K562 (cell line): ENCODE results near the gene ZDHHC19. TPM values are rescaled to one million over a fixed set of nuclear protein-coding genes. Genes with fewer than 3 reads are reported as not detected.

ENCODE experiments used
- BDP1 ChIP-seq: IDR thresholded peaks from 3 replicates; pipeline ENCODE4 v1.6.1; 2011; ENCODE audit not compliant: insufficient read length, insufficient read depth
- BRCA1 ChIP-seq, 2 experiments: fragments of 450-650 bp in 1 of 2; sonication (generic) in 1 of 2; formaldehyde crosslinking in 1 of 2; IDR thresholded peaks; 2 replicates each; pipeline versions ENCODE4 v1.5.0 to v1.6.1; 2017 to 2020; ENCODE audit warnings: mild to moderate bottlenecking in 1 of 2, missing genetic modification reagents in 1 of 2
- CEBPB ChIP-seq: fragments of 450-650 bp; IDR thresholded peaks from 2 replicates; pipeline ENCODE4 v1.6.1; 2016; ENCODE audit warnings: missing genetic modification characterization, missing compliant biosample characterization
- FIP1L1 ChIP-seq: fragments of 200-400 bp; formaldehyde crosslinking; IDR thresholded peaks from 2 replicates; pipeline ENCODE4 v1.6.1; 2018; ENCODE audit warnings: mild to moderate bottlenecking, low read depth, low read length; ENCODE audit not compliant: poor library complexity, severe bottlenecking
- HDGF ChIP-seq: fragments of 450-650 bp; IDR thresholded peaks from 2 replicates; pipeline ENCODE4 v1.6.1; 2016
- HSF4 ChIP-seq: fragments of 250-450 bp; sonication (Bioruptor Pico); IDR thresholded peaks from 2 replicates; pipeline ENCODE4 v2.1.2; 2022; ENCODE audit warnings: mild to moderate bottlenecking, moderate library complexity, borderline replicate concordance
- PHF21A ChIP-seq: fragments of 450-650 bp; IDR thresholded peaks from 2 replicates; pipeline ENCODE4 v1.6.1; 2017; ENCODE audit warnings: low read depth, borderline replicate concordance
- SLC30A9 ChIP-seq: fragments of 250-450 bp; sonication (Bioruptor Pico); IDR thresholded peaks from 2 replicates; pipeline ENCODE4 v1.8.0; 2022; ENCODE audit warnings: mild to moderate bottlenecking, moderate library complexity
- SMAD4 ChIP-seq: fragments of 250-450 bp; sonication (Bioruptor Pico); conservative IDR thresholded peaks from 2 replicates; pipeline ENCODE4 v1.8.0; 2021; ENCODE audit warnings: inconsistent platforms, mild to moderate bottlenecking, moderate library complexity
- SMARCE1 ChIP-seq: fragments of 450-650 bp; IDR thresholded peaks from 2 replicates; pipeline ENCODE4 v1.7.1; 2016; ENCODE audit warnings: mild to moderate bottlenecking
- TCF7L2 ChIP-seq: fragments of 150-350 bp; IDR thresholded peaks from 2 replicates; pipeline ENCODE4 v1.6.1; 2016; ENCODE audit warnings: low read depth, mild to moderate bottlenecking, low read length, moderate library complexity
- ZNF583 ChIP-seq: fragments of 250-450 bp; sonication (Bioruptor Pico); IDR thresholded peaks from 2 replicates; pipeline ENCODE4 v1.4.0; 2020
- ZNF668 ChIP-seq: fragments of 250-450 bp; sonication (Bioruptor Pico); IDR thresholded peaks from 2 replicates; pipeline ENCODE4 v1.8.0; 2022; ENCODE audit warnings: mild to moderate bottlenecking, inconsistent platforms
- polyA plus RNA-seq, 8 experiments: library from polyadenylated mRNA; depleted of rRNA in 4 of 8; stranded (reverse) in 5 of 8; unstranded in 3 of 8; fragments of >200 nt; fragmentation: Nextera tagmentation in 2 of 8; fragmentation: Illumina TruSeq in 1 of 8; extraction: Ambion mirVana in 2 of 8; extraction: Trizol in 1 of 8; gene quantifications; 2 replicates each; pipeline versions ENCODE4 v1.2.1 to v1.2.3, GENCODE V29; 2011 to 2014; ENCODE audit warnings: inconsistent platforms in 1 of 8, missing spikeins in 1 of 8
- total RNA-seq, 7 experiments: library from RNA; depleted of rRNA in 6 of 7; stranded (reverse); fragments of >200 nt in 6 of 7; fragmentation: Illumina TruSeq in 2 of 7; extraction: Trizol in 2 of 7; gene quantifications; 2 replicates each; pipeline versions ENCODE4 v1.2.1 to v1.2.3, GENCODE V29; 2011 to 2021; ENCODE audit warnings: low replicate concordance in 1 of 7
- TF ChIP-seq, protein P1 (sequence below): IDR thresholded peaks from 2 replicates; pipeline ENCODE4 v1.6.1; 2016; ENCODE audit warnings: missing genetic modification characterization, missing compliant biosample characterization
- TF ChIP-seq, protein P2 (sequence below): sonication (generic); formaldehyde crosslinking; IDR thresholded peaks from 2 replicates; pipeline ENCODE4 v1.8.0; 2022; ENCODE audit warnings: mild to moderate bottlenecking, missing genetic modification reagents
- TF ChIP-seq, protein P3 (sequence below): fragments of 250-450 bp; sonication (Bioruptor Pico); IDR thresholded peaks from 2 replicates; pipeline ENCODE4 v1.5.0; 2021
- TF ChIP-seq, protein P4 (sequence below): sonication (generic); formaldehyde crosslinking; IDR thresholded peaks from 2 replicates; pipeline ENCODE4 v1.9.0; 2022; ENCODE audit warnings: mild to moderate bottlenecking, missing genetic modification reagents
- TF ChIP-seq, protein P5 (sequence below): fragments of 200-400 bp; formaldehyde crosslinking; IDR thresholded peaks from 2 replicates; pipeline ENCODE4 v1.6.1; 2017; ENCODE audit warnings: mild to moderate bottlenecking, low read depth, low read length, moderate library complexity
- TF ChIP-seq, protein P6 (sequence below): IDR thresholded peaks from 2 replicates; pipeline ENCODE4 v1.6.1; 2014; ENCODE audit warnings: antibody characterized with exemption

ZDHHC19 gene
- total and polyA plus RNA-seq, 9 of the 15 experiments (the other 6 are each of a cell fraction or from before 2014, with no cell fraction given): 0.40 to 5.5 (median 1.1) TPM

DNA sequence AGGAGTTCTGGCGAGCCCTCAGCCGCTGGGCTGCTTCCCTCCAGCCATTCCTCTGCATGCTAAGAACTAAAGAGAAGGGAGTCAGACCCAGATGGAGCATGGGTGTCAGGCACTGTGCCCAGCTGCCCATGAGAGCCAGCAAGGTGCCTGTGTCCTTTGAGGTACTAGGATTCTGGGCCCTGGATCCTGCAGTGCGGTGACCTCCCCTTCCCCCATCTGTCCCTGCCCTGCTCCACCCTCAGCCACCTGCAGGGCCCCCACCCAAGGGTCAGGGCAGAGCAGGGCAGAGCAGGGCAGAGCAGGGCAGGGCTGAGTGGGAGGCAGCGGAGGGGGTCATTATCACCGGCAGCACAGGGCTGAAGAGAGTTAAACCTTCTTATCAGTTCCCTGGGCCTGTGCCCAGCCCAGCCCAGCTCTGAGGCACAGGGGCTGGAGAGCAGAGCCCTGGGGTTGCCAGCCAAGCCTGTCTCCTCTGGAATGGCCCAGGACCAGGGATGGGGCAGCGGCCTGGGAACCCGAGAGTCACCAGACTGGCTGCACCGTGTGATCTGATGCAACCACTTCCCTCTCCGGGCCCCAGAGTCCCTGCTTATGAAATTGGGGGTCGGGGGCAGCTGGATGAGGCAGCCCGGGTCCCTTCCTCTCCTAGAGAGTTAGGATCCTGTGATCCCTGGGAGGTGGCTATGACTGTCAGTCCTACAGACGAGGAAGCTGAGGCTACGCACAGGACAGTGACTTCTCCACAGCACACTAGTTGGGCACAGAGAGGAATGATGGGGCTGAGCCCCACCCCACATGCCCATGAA, 17.3 kb downstream of the ZDHHC19 start (continued):
- TF ChIP-seq HDGF: peak; percentile 48; the same call in 1 of the 2 replicates
- TF ChIP-seq ZNF668 (CRISPR knock-in tag): peak; percentile 36; the same call in 1 of the 2 replicates
- TF ChIP-seq PHF21A: no peak
- TF ChIP-seq TCF7L2: no peak
- TF ChIP-seq, protein P1, sequence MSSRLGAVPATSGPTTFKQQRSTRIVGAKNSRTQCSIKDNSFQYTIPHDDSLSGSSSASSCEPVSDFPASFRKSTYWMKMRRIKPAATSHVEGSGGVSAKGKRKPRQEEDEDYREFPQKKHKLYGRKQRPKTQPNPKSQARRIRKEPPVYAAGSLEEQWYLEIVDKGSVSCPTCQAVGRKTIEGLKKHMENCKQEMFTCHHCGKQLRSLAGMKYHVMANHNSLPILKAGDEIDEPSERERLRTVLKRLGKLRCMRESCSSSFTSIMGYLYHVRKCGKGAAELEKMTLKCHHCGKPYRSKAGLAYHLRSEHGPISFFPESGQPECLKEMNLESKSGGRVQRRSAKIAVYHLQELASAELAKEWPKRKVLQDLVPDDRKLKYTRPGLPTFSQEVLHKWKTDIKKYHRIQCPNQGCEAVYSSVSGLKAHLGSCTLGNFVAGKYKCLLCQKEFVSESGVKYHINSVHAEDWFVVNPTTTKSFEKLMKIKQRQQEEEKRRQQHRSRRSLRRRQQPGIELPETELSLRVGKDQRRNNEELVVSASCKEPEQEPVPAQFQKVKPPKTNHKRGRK (tag): no peak
- no peak for TF ChIP-seq BDP1
- no peak for TF ChIP-seq BRCA1 (IDR thresholded peaks at IDR 0.05)
- TF ChIP-seq BRCA1 (CRISPR knock-in tag; IDR thresholded peaks at IDR 0.05): no peak
- TF ChIP-seq, protein P2, sequence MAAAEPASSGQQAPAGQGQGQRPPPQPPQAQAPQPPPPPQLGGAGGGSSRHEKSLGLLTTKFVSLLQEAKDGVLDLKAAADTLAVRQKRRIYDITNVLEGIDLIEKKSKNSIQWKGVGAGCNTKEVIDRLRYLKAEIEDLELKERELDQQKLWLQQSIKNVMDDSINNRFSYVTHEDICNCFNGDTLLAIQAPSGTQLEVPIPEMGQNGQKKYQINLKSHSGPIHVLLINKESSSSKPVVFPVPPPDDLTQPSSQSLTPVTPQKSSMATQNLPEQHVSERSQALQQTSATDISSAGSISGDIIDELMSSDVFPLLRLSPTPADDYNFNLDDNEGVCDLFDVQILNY: no peak
- TF ChIP-seq, protein P3, sequence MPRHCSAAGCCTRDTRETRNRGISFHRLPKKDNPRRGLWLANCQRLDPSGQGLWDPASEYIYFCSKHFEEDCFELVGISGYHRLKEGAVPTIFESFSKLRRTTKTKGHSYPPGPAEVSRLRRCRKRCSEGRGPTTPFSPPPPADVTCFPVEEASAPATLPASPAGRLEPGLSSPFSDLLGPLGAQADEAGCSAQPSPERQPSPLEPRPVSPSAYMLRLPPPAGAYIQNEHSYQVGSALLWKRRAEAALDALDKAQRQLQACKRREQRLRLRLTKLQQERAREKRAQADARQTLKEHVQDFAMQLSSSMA (CRISPR knock-in tag): 0 out of 2 replicates have a peak, but pooled peaks have one; percentile 43
- no peak for TF ChIP-seq FIP1L1
- peak; percentile 84 for TF ChIP-seq ZNF583 (CRISPR knock-in tag)
- TF ChIP-seq SMAD4 (CRISPR knock-in tag): peak; percentile 75
- TF ChIP-seq, protein P4, sequence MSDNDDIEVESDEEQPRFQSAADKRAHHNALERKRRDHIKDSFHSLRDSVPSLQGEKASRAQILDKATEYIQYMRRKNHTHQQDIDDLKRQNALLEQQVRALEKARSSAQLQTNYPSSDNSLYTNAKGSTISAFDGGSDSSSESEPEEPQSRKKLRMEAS (CRISPR knock-in tag): no peak
- peak; percentile 35; the same call in 1 of the 2 replicates for TF ChIP-seq CEBPB (tag)
- no peak for TF ChIP-seq SMARCE1
- TF ChIP-seq, protein P5, sequence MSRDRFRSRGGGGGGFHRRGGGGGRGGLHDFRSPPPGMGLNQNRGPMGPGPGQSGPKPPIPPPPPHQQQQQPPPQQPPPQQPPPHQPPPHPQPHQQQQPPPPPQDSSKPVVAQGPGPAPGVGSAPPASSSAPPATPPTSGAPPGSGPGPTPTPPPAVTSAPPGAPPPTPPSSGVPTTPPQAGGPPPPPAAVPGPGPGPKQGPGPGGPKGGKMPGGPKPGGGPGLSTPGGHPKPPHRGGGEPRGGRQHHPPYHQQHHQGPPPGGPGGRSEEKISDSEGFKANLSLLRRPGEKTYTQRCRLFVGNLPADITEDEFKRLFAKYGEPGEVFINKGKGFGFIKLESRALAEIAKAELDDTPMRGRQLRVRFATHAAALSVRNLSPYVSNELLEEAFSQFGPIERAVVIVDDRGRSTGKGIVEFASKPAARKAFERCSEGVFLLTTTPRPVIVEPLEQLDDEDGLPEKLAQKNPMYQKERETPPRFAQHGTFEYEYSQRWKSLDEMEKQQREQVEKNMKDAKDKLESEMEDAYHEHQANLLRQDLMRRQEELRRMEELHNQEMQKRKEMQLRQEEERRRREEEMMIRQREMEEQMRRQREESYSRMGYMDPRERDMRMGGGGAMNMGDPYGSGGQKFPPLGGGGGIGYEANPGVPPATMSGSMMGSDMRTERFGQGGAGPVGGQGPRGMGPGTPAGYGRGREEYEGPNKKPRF: no peak
- TF ChIP-seq, protein P6, sequence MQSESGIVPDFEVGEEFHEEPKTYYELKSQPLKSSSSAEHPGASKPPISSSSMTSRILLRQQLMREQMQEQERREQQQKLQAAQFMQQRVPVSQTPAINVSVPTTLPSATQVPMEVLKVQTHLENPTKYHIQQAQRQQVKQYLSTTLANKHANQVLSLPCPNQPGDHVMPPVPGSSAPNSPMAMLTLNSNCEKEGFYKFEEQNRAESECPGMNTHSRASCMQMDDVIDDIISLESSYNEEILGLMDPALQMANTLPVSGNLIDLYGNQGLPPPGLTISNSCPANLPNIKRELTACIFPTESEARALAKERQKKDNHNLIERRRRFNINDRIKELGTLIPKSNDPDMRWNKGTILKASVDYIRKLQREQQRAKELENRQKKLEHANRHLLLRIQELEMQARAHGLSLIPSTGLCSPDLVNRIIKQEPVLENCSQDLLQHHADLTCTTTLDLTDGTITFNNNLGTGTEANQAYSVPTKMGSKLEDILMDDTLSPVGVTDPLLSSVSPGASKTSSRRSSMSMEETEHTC: no peak
- TF ChIP-seq HSF4 (CRISPR knock-in tag): peak; percentile 85; the same call in 1 of the 2 replicates
- no peak for TF ChIP-seq SLC30A9 (CRISPR knock-in tag)
